Left ventricle myocardium inferior (tissue), 1 donor: Measurements from ENCODE around the gene CHI3L1. TPM values are rescaled to one million over a fixed set of nuclear protein-coding genes. Genes with fewer than 3 reads are reported as not detected.

Source experiments
- DNase-seq: peaks from one replicate; pipeline ENCODE4 v3.0.0-alpha.2; 2020
- H3K27ac ChIP-seq: fragments of 200-600 bp; replicated peaks from 2 replicates; pipeline ENCODE4 v1.8.0; 2021
- H3K27me3 ChIP-seq: fragments of 200-600 bp; 2 replicates; pipeline ENCODE4 v1.8.0; 2021; ENCODE audit warnings: low read depth
- H3K36me3 ChIP-seq: fragments of 200-600 bp; 2 replicates; pipeline ENCODE4 v1.8.0; 2021
- H3K4me1 ChIP-seq: fragments of 200-600 bp; 2 replicates; pipeline ENCODE4 v1.8.0; 2021
- H3K4me3 ChIP-seq: fragments of 200-600 bp; 2 replicates; pipeline ENCODE4 v1.8.0; 2021; ENCODE audit warnings: mild to moderate bottlenecking, moderate library complexity
- H3K9me3 ChIP-seq: fragments of 200-600 bp; replicated peaks from 2 replicates; pipeline ENCODE4 v1.8.0; 2021
- CTCF ChIP-seq: fragments of 200-600 bp; IDR thresholded peaks from 2 replicates; pipeline ENCODE4 v1.8.0; 2021; ENCODE audit warnings: antibody characterized with exemption, mild to moderate bottlenecking, borderline replicate concordance
- intact Hi-C: fragments of 100-400 bp; cut with micrococcal nuclease; formaldehyde crosslinking; loops from one replicate; pipeline ENCODE4 v1.11.0; 2022
- total RNA-seq: library from RNA; stranded (reverse); fragmentation: NEBNext Ultra II Directional; extraction: Animal tissue kit (Norgen Biotek cat#: 25700); gene quantifications from one replicate; pipeline ENCODE4 v1.2.1, GENCODE V29; 2021
- donor health status: DM: no; HTN: yes; CAD: no; lungs with severe emphysema.

CHI3L1 gene
- total RNA-seq, 1 donor from 2014 or later: not detected

GRCh38 chr1:203186091-203186445, 436 bp downstream of the CHI3L1 start:
- no peak for TF ChIP-seq CTCF
- Histone ChIP-seq H3K4me1 (peaks cover 6% of the 10 kb centered on the region), H3K27ac (no peak overlapping the region), H3K4me3 (no peak overlapping the region), H3K36me3 (no peaks in the 10 kb centered on the region), H3K9me3 (no peaks in the 10 kb centered on the region), H3K27me3 (peaks cover 10% of the 10 kb centered on the region)
- DNase-seq: no peak
- intact Hi-C loops: no loop called here

GRCh38 chr1:203185585-203185984, 919 bp downstream of the CHI3L1 start:
- intact Hi-C loops: no loop called here
- Histone ChIP-seq H3K9me3 (no peaks in the 10 kb centered on the region), H3K4me3 (no peak overlapping the region), H3K27me3 (peaks cover 6% of the 10 kb centered on the region), H3K4me1 (peaks cover 6% of the 10 kb centered on the region), H3K27ac (no peak overlapping the region), H3K36me3 (no peaks in the 10 kb centered on the region)
- DNase-seq: no peak
- TF ChIP-seq CTCF: no peak

GRCh38 chr1:203185061-203185461, 1.4 kb downstream of the CHI3L1 start:
- H3K27ac ChIP-seq: no peak overlapping the region
- H3K4me3 ChIP-seq: no peak overlapping the region
- intact Hi-C loops: no loop called here
- TF ChIP-seq CTCF: no peak
- DNase-seq: no peak
- peaks cover under 1% of the 10 kb centered on the region for H3K27me3 ChIP-seq
- no peaks in the 10 kb centered on the region for H3K36me3 ChIP-seq
- no peaks in the 10 kb centered on the region for H3K9me3 ChIP-seq
- H3K4me1 ChIP-seq: peaks cover 6% of the 10 kb centered on the region

GRCh38 chr1:203184467-203184866, 2.0 kb downstream of the CHI3L1 start:
- Histone ChIP-seq H3K27me3 (peaks cover under 1% of the 10 kb centered on the region), H3K4me1 (peaks cover 6% of the 10 kb centered on the region), H3K27ac (no peak overlapping the region), H3K9me3 (no peaks in the 10 kb centered on the region), H3K36me3 (no peaks in the 10 kb centered on the region), H3K4me3 (no peak overlapping the region)
- TF ChIP-seq CTCF: no peak
- DNase-seq: no peak
- intact Hi-C loops: no loop called here

GRCh38 chr1:203183828-203184227, 2.7 kb downstream of the CHI3L1 start:
- intact Hi-C loops: no loop called here
- H3K36me3 ChIP-seq: no peaks in the 10 kb centered on the region
- H3K27ac ChIP-seq: no peak overlapping the region
- TF ChIP-seq CTCF: no peak
- no peak for DNase-seq
- H3K4me3 ChIP-seq: no peak overlapping the region
- peaks cover 4% of the 10 kb centered on the region for H3K27me3 ChIP-seq
- H3K4me1 ChIP-seq: peaks cover 6% of the 10 kb centered on the region
- no peaks in the 10 kb centered on the region for H3K9me3 ChIP-seq

- H3K4me3 ChIP-seq: no peak overlapping the region
- TF ChIP-seq CTCF: no peak
- no peak for DNase-seq
- H3K27me3 ChIP-seq: peaks cover 9% of the 10 kb centered on the region
- H3K36me3 ChIP-seq: no peaks in the 10 kb centered on the region
- no peaks in the 10 kb centered on the region for H3K9me3 ChIP-seq
- H3K27ac ChIP-seq: no peak overlapping the region
- intact Hi-C loops: no loop called here
- H3K4me1 ChIP-seq: peaks cover 6% of the 10 kb centered on the region
Observed at GRCh38 chr1:203182387-203182953, 4.0 kb downstream of the CHI3L1 start.
